IMR-90 (cell line): ENCODE results near the gene CDC34. TPM values are rescaled to one million over a fixed set of nuclear protein-coding genes. Genes with fewer than 3 reads are reported as not detected.

ENCODE experiments used
- ATAC-seq: fragments of 200-7000 bp; cut with Tn5 transposase; 2 replicates; pipeline ENCODE4 v1.9.1; 2020; ENCODE audit warnings: low read depth, mild to moderate bottlenecking, moderate library complexity
- BruUV-seq: library from RNA; stranded (reverse); fragments of 400-500 nt; replicated peaks from 2 replicates; lab custom pipeline; 2021; lab: Mats Ljungman, UMichigan
- CTCF ChIA-PET: fragments of 300-600 bp; formaldehyde crosslinking; extraction: SDS; loops from one replicate; lab custom pipeline; 2021; ENCODE audit warnings: antibody characterized with exemption; lab: Yijun Ruan, JAX
- POLR2A ChIA-PET: fragments of 300-600 bp; sonication (Branson Sonifier 250); formaldehyde crosslinking; loops from one replicate; lab custom pipeline; 2022; ENCODE audit warnings: antibody characterized with exemption; ENCODE audit not compliant: unreplicated experiment; lab: Charles Lee
- DNase-seq: peaks from one replicate; pipeline ENCODE4 v3.0.0; 2013
- H2AFZ ChIP-seq: replicated peaks from 2 replicates; pipeline ENCODE3; 2013; ENCODE audit warnings: low read length, mild to moderate bottlenecking; ENCODE audit not compliant: poor library complexity
- H2AK5ac ChIP-seq: 2 replicates; pipeline ENCODE4 v1.6.1; 2013; ENCODE audit warnings: low read depth, low read length, inconsistent platforms
- H2AK9ac ChIP-seq: replicated peaks from 2 replicates; pipeline ENCODE3; 2013; ENCODE audit warnings: mild to moderate bottlenecking, low read depth, low read length, moderate library complexity; ENCODE audit not compliant: poor library complexity
- H2BK120ac ChIP-seq: 2 replicates; pipeline ENCODE4 v1.6.1; 2013; ENCODE audit warnings: low read depth, low read length, inconsistent platforms
- H2BK15ac ChIP-seq: 3 replicates; pipeline ENCODE4 v1.6.1; 2013; ENCODE audit warnings: low read depth, low read length, inconsistent platforms
- H2BK20ac ChIP-seq: 2 replicates; pipeline ENCODE4 v1.6.1; 2013; ENCODE audit warnings: low read depth, mild to moderate bottlenecking, inconsistent platforms, low read length, moderate library complexity
- H2BK5ac ChIP-seq: 2 replicates; pipeline ENCODE4 v1.6.1; 2013; ENCODE audit warnings: mild to moderate bottlenecking, low read depth, low read length, inconsistent platforms; ENCODE audit not compliant: poor library complexity, severe bottlenecking
- H3K14ac ChIP-seq: replicated peaks from 2 replicates; pipeline ENCODE4 v1.6.1; 2013; ENCODE audit warnings: low read depth, low read length, inconsistent platforms
- H3K18ac ChIP-seq: 2 replicates; pipeline ENCODE4 v1.6.1; 2013; ENCODE audit warnings: low read depth, low read length, control low read depth
- H3K23ac ChIP-seq: 2 replicates; pipeline ENCODE4 v1.6.1; 2013; ENCODE audit warnings: low read depth, low read length, inconsistent platforms
- H3K27ac ChIP-seq: 2 replicates; pipeline ENCODE4 v1.5.1; 2013; ENCODE audit warnings: mild to moderate bottlenecking, control low read depth, low read length; ENCODE audit not compliant: insufficient read depth
- H3K27me3 ChIP-seq: 2 replicates; pipeline ENCODE4 v1.6.1; 2013; ENCODE audit warnings: low read length; ENCODE audit not compliant: control insufficient read depth, insufficient read depth
- H3K36me3 ChIP-seq: 2 replicates; pipeline ENCODE4 v1.6.1; 2013; ENCODE audit warnings: low read length, mixed read lengths; ENCODE audit not compliant: control insufficient read depth, insufficient read depth
- H3K4ac ChIP-seq: 2 replicates; pipeline ENCODE4 v1.6.1; 2013; ENCODE audit warnings: low read depth, low read length, inconsistent platforms
- H3K4me1 ChIP-seq: 2 replicates; pipeline ENCODE4 v1.6.1; 2013; ENCODE audit warnings: low read length, mixed read lengths; ENCODE audit not compliant: control insufficient read depth, insufficient read depth
- H3K4me2 ChIP-seq: 2 replicates; pipeline ENCODE4 v1.6.1; 2013; ENCODE audit warnings: low read depth, mild to moderate bottlenecking, control low read depth, low read length, moderate library complexity
- H3K4me3 ChIP-seq: 2 replicates; pipeline ENCODE4 v1.5.1; 2013; ENCODE audit warnings: low read depth, mild to moderate bottlenecking, control low read depth, low read length, moderate library complexity; ENCODE audit not compliant: insufficient read depth
- H3K56ac ChIP-seq: 2 replicates; pipeline ENCODE4 v1.6.1; 2013; ENCODE audit warnings: low read length, inconsistent platforms; ENCODE audit not compliant: insufficient read depth; ENCODE audit errors: extremely low read depth
- H3K79me1 ChIP-seq, 2 experiments: 2 replicates each; pipeline ENCODE4 v1.6.1; 2013; ENCODE audit warnings: low read length in 2 of 2, inconsistent platforms in 1 of 2, low read depth in 1 of 2
- H3K9ac ChIP-seq: 2 replicates; pipeline ENCODE4 v1.6.1; 2013; ENCODE audit warnings: low read depth, low read length, control low read depth
- H3K9me1 ChIP-seq: 2 replicates; pipeline ENCODE4 v1.6.1; 2013; ENCODE audit warnings: low read length, inconsistent platforms; ENCODE audit not compliant: insufficient read depth
- H3K9me3 ChIP-seq: 2 replicates; pipeline ENCODE4 v1.6.1; 2013; ENCODE audit warnings: low read length; ENCODE audit not compliant: control insufficient read depth, insufficient read depth
- H4K20me1 ChIP-seq: 2 replicates; pipeline ENCODE4 v1.6.1; 2013; ENCODE audit warnings: low read length, inconsistent platforms; ENCODE audit not compliant: insufficient read depth
- H4K5ac ChIP-seq: 2 replicates; pipeline ENCODE4 v1.6.1; 2013; ENCODE audit warnings: mild to moderate bottlenecking, low read depth, low read length, control low read depth
- H4K8ac ChIP-seq, 2 experiments: 2 replicates each; pipeline ENCODE4 v1.6.1; 2013; ENCODE audit warnings: low read depth in 2 of 2, low read length in 2 of 2, control low read depth in 1 of 2, inconsistent platforms in 1 of 2
- H4K91ac ChIP-seq: 2 replicates; pipeline ENCODE4 v1.6.1; 2013; ENCODE audit warnings: low read depth, low read length, inconsistent platforms; ENCODE audit not compliant: insufficient read depth
- BHLHE40 ChIP-seq: fragments of 150-350 bp; IDR thresholded peaks from 2 replicates; pipeline ENCODE4 v1.6.1; 2016; ENCODE audit warnings: mild to moderate bottlenecking, low read depth, low read length
- CEBPB ChIP-seq: IDR thresholded peaks from 2 replicates; pipeline ENCODE4 v1.6.1; 2012; ENCODE audit warnings: low read depth, low read length, improper control_type of control experiment
- CHD1 ChIP-seq: IDR thresholded peaks from 2 replicates; pipeline ENCODE4 v1.6.1; 2012; ENCODE audit warnings: low read depth, low read length, improper control_type of control experiment
- CTCF ChIP-seq: conservative IDR thresholded peaks from 2 replicates; pipeline ENCODE4 v1.5.1; 2012; ENCODE audit warnings: mild to moderate bottlenecking, low read depth, low read length, improper control_type of control experiment
- MAZ ChIP-seq: IDR thresholded peaks from 2 replicates; pipeline ENCODE4 v1.6.1; 2012; ENCODE audit warnings: low read depth, mild to moderate bottlenecking, low read length, improper control_type of control experiment, moderate library complexity, borderline replicate concordance
- MXI1 ChIP-seq: IDR thresholded peaks from 2 replicates; pipeline ENCODE4 v1.6.1; 2012; ENCODE audit warnings: low read depth, mild to moderate bottlenecking, low read length, moderate library complexity, borderline replicate concordance
- NFE2L2 ChIP-seq: fragments of 150-350 bp; IDR thresholded peaks from 2 replicates; pipeline ENCODE4 v1.6.1; 2016; ENCODE audit warnings: low read depth, mild to moderate bottlenecking, low read length
- POLR2A ChIP-seq: IDR thresholded peaks from 2 replicates; pipeline ENCODE4 v1.6.1; 2012; ENCODE audit warnings: mild to moderate bottlenecking, low read depth, low read length
- RAD21 ChIP-seq: IDR thresholded peaks from 2 replicates; pipeline ENCODE4 v1.6.1; 2012; ENCODE audit warnings: low read length, improper control_type of control experiment
- RCOR1 ChIP-seq: IDR thresholded peaks from 2 replicates; pipeline ENCODE4 v1.6.1; 2012; ENCODE audit warnings: mild to moderate bottlenecking, low read length, improper control_type of control experiment; ENCODE audit not compliant: insufficient replicate concordance
- SMC3 ChIP-seq: fragments of 150-350 bp; IDR thresholded peaks from 2 replicates; pipeline ENCODE4 v1.6.1; 2016; ENCODE audit warnings: low read depth, mild to moderate bottlenecking, antibody characterized with exemption, low read length, moderate library complexity
- USF2 ChIP-seq: fragments of 150-350 bp; IDR thresholded peaks from 2 replicates; pipeline ENCODE4 v1.6.1; 2017; ENCODE audit warnings: mild to moderate bottlenecking, antibody characterized with exemption, low read length, low read depth
- WGBS, 2 experiments: methylation state at CpG; one replicate each; pipeline versions ENCODE4 v1.1.5 to v1.1.7; 2013; ENCODE audit warnings: missing lambda C conversion rate in 2 of 2; ENCODE audit not compliant: insufficient read length in 1 of 2; ENCODE audit errors: extremely low coverage in 2 of 2; 5-methylcytosine and 5-hydroxymethylcytosine counted together
- dilution Hi-C: fragments of 300-500 bp; cut with HindIII; formaldehyde crosslinking; loops from one replicate; pipeline ENCODE4 v1.14.3; 2018; ENCODE audit warnings: low sequenced_read_pairs; ENCODE audit not compliant: unreplicated experiment
- in situ Hi-C: fragments of 300-500 bp; cut with MboI; formaldehyde crosslinking; loops from 3 replicates; pipeline ENCODE4 v1.14.3; 2019; ENCODE audit warnings: low sequenced_read_pairs, inconsistent platforms, mixed read lengths
- intact Hi-C: fragments of 100-400 bp; cut with micrococcal nuclease; formaldehyde crosslinking; loops from 2 replicates; pipeline ENCODE4 v1.10.0; 2022
- polyA plus RNA-seq, 3 experiments: library from polyadenylated mRNA; depleted of rRNA; stranded (reverse); fragments of >200 nt; gene quantifications; 2 replicates each; pipeline ENCODE4 v1.2.3, GENCODE V29; 2012; ENCODE audit warnings: low replicate concordance in 1 of 3
- total RNA-seq: library from RNA; depleted of rRNA; stranded (reverse); fragments of >200 nt; gene quantifications from 2 replicates; pipeline ENCODE4 v1.2.3, GENCODE V29; 2012
- TF ChIP-seq, protein P1 (sequence below): fragments of 150-350 bp; IDR thresholded peaks from 2 replicates; pipeline ENCODE4 v1.6.1; 2016; ENCODE audit warnings: low read depth, mild to moderate bottlenecking, low read length, moderate library complexity, borderline replicate concordance

CDC34 gene
- total and polyA plus RNA-seq, 2 of the 4 experiments (the other 2 are of a cell fraction): 35.7 to 68.9 TPM

DNA sequence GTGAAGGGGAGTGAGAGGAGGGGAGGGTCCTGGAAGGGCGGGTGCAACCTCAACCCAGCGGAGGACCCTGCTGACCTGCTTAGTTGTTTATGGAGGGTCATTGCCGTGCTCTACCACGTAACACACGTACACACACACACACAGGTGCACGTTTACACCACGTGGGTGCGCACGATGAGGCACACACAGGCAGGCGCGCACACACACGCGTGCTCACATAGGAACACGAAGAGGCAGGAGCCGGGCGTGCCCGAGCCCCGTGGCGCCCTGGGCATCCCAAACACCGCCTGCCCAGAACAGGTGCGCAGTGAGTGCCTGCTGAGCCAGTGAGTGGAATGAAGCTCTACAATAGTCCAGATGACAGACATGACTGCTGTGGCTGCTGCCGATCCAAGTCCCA, 46.5 kb upstream of the CDC34 start:
- Histone ChIP-seq H3K18ac (no peak overlapping the region), H3K9me1 (peaks cover 4% of the 10 kb centered on the region; the same call in 1 of the 2 replicates), H2BK20ac (no peak overlapping the region), H4K8ac (no peak overlapping the region), H4K20me1 (no peaks in the 10 kb centered on the region), H2AK5ac (no peak overlapping the region), H3K9me3 (no peaks in the 10 kb centered on the region), H2BK15ac (no peak overlapping the region), H3K27ac (no peak overlapping the region), H2BK5ac (no peak overlapping the region), H2BK120ac (no peak overlapping the region), H4K5ac (no peak overlapping the region), H3K36me3 (no peaks in the 10 kb centered on the region), H3K79me1 (peaks cover 0 to 7% of the 10 kb centered on the region in 2 experiments; a peak in 1 of 4 replicates), H3K56ac (no peak overlapping the region), H3K4me2 (no peak overlapping the region), H3K14ac (no peak overlapping the region), H2AFZ (peak overlapping the region; percentile 24), H3K4me1 (peaks cover 4% of the 10 kb centered on the region; the same call in 1 of the 2 replicates), H3K27me3 (peaks cover 8% of the 10 kb centered on the region; the same call in 1 of the 2 replicates), H4K91ac (no peak overlapping the region), H3K4me3 (no peak overlapping the region), H3K23ac (no peak overlapping the region), H3K4ac (no peak overlapping the region), H2AK9ac (no peak overlapping the region), H3K9ac (no peak overlapping the region)
- CTCF ChIA-PET: no interaction called here
- DNase-seq (no peak), ATAC-seq (no peak)
- TF ChIP-seq NFE2L2 (no peak), CEBPB (no peak), POLR2A (no peak), MXI1 (no peak), BHLHE40 (no peak), USF2 (no peak), RCOR1 (no peak), CHD1 (no peak), CTCF (no peak), RAD21 (no peak), MAZ (no peak), SMC3 (no peak)
- TF ChIP-seq, protein P1, sequence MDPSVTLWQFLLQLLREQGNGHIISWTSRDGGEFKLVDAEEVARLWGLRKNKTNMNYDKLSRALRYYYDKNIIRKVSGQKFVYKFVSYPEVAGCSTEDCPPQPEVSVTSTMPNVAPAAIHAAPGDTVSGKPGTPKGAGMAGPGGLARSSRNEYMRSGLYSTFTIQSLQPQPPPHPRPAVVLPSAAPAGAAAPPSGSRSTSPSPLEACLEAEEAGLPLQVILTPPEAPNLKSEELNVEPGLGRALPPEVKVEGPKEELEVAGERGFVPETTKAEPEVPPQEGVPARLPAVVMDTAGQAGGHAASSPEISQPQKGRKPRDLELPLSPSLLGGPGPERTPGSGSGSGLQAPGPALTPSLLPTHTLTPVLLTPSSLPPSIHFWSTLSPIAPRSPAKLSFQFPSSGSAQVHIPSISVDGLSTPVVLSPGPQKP: no peak
- intact Hi-C loops: loop anchor here (10.0 kb wide), 1 partner anchor 140 kb away; the partner anchor contains the start of gene MIER2
- no TSS peak for BruUV-seq
- 89% methylated on average over 12 of the region's 22 CpGs; no CpG with 5 or more reads in 1 of the 2 experiments for WGBS, 2 experiments
- in situ Hi-C loops: no loop called here
- dilution Hi-C loops: no loop called here
- POLR2A ChIA-PET: no interaction called here
